ENCODE results near the gene RAD51D. TPM values are rescaled to one million over a fixed set of nuclear protein-coding genes. Genes with fewer than 3 reads are reported as not detected.

Gene RAD51D
- total RNA-seq, 2 donors from 2014 or later = 2.0 to 4.5 TPM

DNA sequence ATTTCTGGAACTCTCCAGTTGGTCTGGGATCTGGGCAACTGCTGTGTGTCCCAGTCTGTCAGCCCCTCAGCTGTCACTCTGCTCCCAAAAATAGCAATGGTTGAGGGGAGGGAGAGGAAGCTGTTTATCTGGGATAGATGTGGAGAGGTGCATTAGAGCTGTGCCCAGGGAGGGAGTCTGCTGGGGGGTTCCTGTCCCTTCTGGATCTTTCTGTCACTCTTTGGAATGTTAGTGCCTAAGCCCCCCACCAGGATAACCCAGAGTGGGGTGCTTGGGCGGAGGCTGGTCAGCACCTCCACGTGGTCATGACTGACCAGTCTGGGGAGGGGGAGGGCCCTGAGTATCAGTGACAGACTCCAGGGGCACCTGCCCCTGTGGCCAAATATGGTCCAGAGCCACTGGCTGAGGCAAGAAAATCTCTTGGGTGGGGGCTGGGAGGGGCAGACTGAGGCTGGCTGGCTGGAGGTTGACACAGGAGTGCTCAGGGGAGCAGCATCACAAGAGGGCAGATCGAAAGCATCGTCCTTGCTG is 27.8 kb upstream of the RAD51D start, which contains the start of gene UNC45B:
Gene UNC45B (plus strand): TSS at position 443 of the 531 bp plus-strand sequence. CDS start 447 bp downstream, outside the sequence.
- Histone ChIP-seq H3K27me3 (no peaks in the 10 kb centered on the region), H3K4me3 (peak within 1 kb of the TSS; percentile 47 to 48), H3K36me3 (peaks cover under 1% of the 10 kb centered on the region), H3K4me1 (peaks cover 0 to 10% of the 10 kb centered on the region in 2 donors), H3K9me3 (no peaks in the 10 kb centered on the region), H3K27ac (peak within 1 kb of the TSS; percentile 82 to 91)
- peak; percentile 68 for DNase-seq (ENCODE audit: low spot score)
- no peak for TF ChIP-seq CTCF (IDR thresholded peaks at IDR 0.05)

DNA sequence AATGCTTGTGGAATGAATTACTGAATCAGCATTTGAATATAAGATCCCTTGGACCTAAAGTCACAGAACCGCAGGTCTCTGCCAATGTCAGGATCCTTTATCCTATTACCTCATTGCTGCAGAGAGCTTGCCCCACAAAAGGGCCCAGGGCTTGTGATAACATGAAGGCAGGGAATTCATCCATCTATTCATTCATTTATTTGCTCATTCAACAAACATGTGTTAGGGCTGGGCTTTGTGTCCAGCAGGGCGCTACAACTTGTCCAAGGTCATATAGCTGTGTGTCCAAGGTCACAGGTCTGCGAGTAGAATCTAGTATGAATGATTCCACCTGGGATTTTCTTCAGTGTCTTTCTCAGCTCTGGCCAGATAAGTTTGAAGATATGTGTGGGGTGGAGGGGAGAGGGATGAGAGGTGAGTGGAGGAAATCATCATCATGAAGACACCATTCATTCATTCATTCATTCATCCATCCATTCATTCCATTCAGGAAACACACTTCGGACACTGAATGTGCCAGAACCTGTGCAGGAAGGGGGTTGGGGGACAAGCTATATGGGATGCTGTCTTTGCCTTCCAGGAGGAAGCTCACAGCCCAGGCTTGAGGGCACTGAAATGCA is 26.7 kb upstream of the RAD51D start:
- DNase-seq (ENCODE audit: low spot score) = no peak
- Histone ChIP-seq H3K36me3 (no peaks in the 10 kb centered on the region), H3K9me3 (no peaks in the 10 kb centered on the region), H3K27ac (peak overlapping the region; percentile 82 to 91), H3K4me3 (no peak overlapping the region), H3K4me1 (peaks cover 0 to 15% of the 10 kb centered on the region in 2 donors), H3K27me3 (no peaks in the 10 kb centered on the region)
- TF ChIP-seq CTCF (IDR thresholded peaks at IDR 0.05) = no peak

GRCh38 chr17:35144840-35145239 is 25.2 kb upstream of the RAD51D start:
- Histone ChIP-seq H3K4me3 (no peak overlapping the region), H3K9me3 (no peaks in the 10 kb centered on the region), H3K27me3 (no peaks in the 10 kb centered on the region), H3K4me1 (peaks cover 0 to 22% of the 10 kb centered on the region in 2 donors), H3K27ac (no peak overlapping the region), H3K36me3 (no peaks in the 10 kb centered on the region)
- DNase-seq (ENCODE audit: low spot score) = no peak
- TF ChIP-seq CTCF (IDR thresholded peaks at IDR 0.05) = no peak

DNA sequence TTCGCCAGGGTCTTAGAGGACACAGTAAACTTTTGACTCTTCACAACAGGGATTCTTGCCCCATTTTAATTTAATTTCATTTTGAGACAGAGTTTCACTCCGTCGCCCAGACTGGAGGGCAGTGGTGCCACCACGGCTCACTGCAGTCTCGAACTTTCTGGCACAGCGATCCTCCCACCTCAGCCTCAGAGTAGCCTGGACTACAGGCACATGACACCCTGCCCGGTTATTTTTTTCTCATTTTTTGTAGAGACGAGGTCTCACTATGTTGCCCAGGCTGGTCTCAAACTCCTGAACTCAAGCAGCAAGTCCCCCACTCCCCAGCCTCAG is 22.8 kb upstream of the RAD51D start:
- H3K27ac ChIP-seq = no peak overlapping the region
- no peak for DNase-seq (ENCODE audit: low spot score)
- TF ChIP-seq CTCF (IDR thresholded peaks at IDR 0.05) = no peak

DNA sequence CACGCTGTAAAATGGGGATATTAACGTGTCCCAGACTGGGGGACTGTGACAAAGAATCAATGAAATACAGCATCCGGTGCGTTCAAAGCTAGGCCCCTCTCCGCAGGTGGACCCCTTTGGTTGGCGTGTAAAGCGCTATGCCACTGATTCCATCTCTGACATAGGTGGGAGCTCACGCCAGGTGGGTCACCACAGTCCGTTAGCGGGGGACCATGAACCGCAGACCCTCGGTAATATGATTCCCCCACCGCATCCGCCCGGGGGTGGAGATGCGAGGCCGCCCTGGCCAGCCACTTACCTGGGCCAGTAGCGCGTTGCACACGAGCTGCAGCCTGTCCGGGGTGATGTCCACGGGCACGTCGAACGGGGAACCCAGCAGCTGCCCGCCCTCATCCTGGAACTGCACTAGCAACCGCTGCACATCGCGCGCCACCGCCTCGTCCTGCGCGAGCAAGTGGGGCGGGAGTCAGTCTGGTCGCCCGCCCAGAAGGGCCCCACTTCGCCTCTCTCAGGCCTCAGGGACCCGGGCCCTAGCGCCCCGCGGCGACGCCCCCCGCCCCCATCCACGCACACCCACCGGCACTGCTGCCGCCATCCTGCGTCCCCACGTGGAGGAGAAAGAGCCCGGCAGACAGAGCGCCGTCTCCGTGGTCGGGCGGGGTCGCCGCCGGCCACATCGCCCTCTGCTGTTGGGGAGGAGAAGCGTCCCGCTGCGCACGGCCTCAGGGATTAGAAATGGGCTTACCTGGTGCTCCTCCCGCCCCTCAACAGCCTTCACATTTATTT is 22.2 kb upstream of the RAD51D start, which contains the start of gene NLE1:
Gene NLE1 (minus strand): TSS at position 623 of the 786 bp plus-strand sequence. CDS start 28 bp downstream, at position 595.
- DNase-seq (ENCODE audit: low spot score) = peak; percentile 79
- no peaks in the 10 kb centered on the region for H3K27me3 ChIP-seq
- H3K27ac ChIP-seq = peak within 1 kb of the TSS in 1 of 2 donors; percentile 35
- peaks cover 0 to 18% of the 10 kb centered on the region in 2 donors for H3K4me1 ChIP-seq
- H3K9me3 ChIP-seq = no peaks in the 10 kb centered on the region
- H3K36me3 ChIP-seq = peaks cover 23% of the 10 kb centered on the region
- peak within 1 kb of the TSS; percentile 80 to 89 for H3K4me3 ChIP-seq
- TF ChIP-seq CTCF (IDR thresholded peaks at IDR 0.05) = peak; percentile 91 to 98

More for the DNA sequence above, 22.8 kb upstream of the RAD51D start:
- Histone ChIP-seq H3K9me3 (no peaks in the 10 kb centered on the region), H3K4me3 (peak overlapping the region; percentile 80 to 89), H3K4me1 (peaks cover 0 to 18% of the 10 kb centered on the region in 2 donors), H3K36me3 (peaks cover 17% of the 10 kb centered on the region), H3K27me3 (no peaks in the 10 kb centered on the region)
